ENCODE data around the gene GALNT10. TPM values are rescaled to one million over a fixed set of nuclear protein-coding genes. Genes with fewer than 3 reads are reported as not detected.

Gene GALNT10
- total RNA-seq, 4 donors from 2014 or later = 5.6 to 22.9 (median 14.4) TPM

GRCh38 chr5:154386952-154387629 is 196.6 kb downstream of the GALNT10 start:
- H3K4me3 ChIP-seq = no peak overlapping the region
- H3K36me3 ChIP-seq = no peaks in the 10 kb centered on the region
- no peaks in the 10 kb centered on the region for H3K27me3 ChIP-seq
- no peak for DNase-seq
- no peaks in the 10 kb centered on the region for H3K9me3 ChIP-seq
- intact Hi-C loops (cut with DNase I; ENCODE audit: low total_unique reads) = no loop called here
- TF ChIP-seq CTCF (IDR thresholded peaks at IDR 0.05) (no peak), POLR2A (IDR thresholded peaks at IDR 0.05) (no peak)
- no peaks in the 10 kb centered on the region for H3K4me1 ChIP-seq
- no peak overlapping the region for H3K27ac ChIP-seq

- H3K36me3 ChIP-seq = no peaks in the 10 kb centered on the region
Measured at GRCh38 chr5:154388842-154389241, 198.3 kb downstream of the GALNT10 start.

GRCh38 chr5:154390096-154390495 is 199.6 kb downstream of the GALNT10 start:
- no peaks in the 10 kb centered on the region for H3K36me3 ChIP-seq

More at GRCh38 chr5:154388842-154389241, 198.3 kb downstream of the GALNT10 start:
- Histone ChIP-seq H3K4me3 (no peak overlapping the region), H3K4me1 (no peaks in the 10 kb centered on the region), H3K9me3 (no peaks in the 10 kb centered on the region), H3K27ac (no peak overlapping the region), H3K27me3 (no peaks in the 10 kb centered on the region)
- no peak for DNase-seq
- TF ChIP-seq POLR2A (IDR thresholded peaks at IDR 0.05) (no peak), CTCF (IDR thresholded peaks at IDR 0.05) (no peak)
- intact Hi-C loops (cut with DNase I; ENCODE audit: low total_unique reads) = no loop called here

GRCh38 chr5:154390746-154391359 is 200.3 kb downstream of the GALNT10 start:
- no peak for DNase-seq
- H3K4me3 ChIP-seq = no peak overlapping the region
- H3K36me3 ChIP-seq = no peaks in the 10 kb centered on the region
- intact Hi-C loops (cut with DNase I; ENCODE audit: low total_unique reads) = no loop called here
- no peaks in the 10 kb centered on the region for H3K4me1 ChIP-seq
- no peak overlapping the region for H3K27ac ChIP-seq
- no peaks in the 10 kb centered on the region for H3K9me3 ChIP-seq
- H3K27me3 ChIP-seq = no peaks in the 10 kb centered on the region
- TF ChIP-seq CTCF (IDR thresholded peaks at IDR 0.05) (no peak), POLR2A (IDR thresholded peaks at IDR 0.05) (no peak)

More at GRCh38 chr5:154390096-154390495, 199.6 kb downstream of the GALNT10 start:
- Histone ChIP-seq H3K27ac (no peak overlapping the region), H3K9me3 (no peaks in the 10 kb centered on the region), H3K4me1 (no peaks in the 10 kb centered on the region), H3K4me3 (no peak overlapping the region), H3K27me3 (no peaks in the 10 kb centered on the region)
- DNase-seq = no peak
- TF ChIP-seq POLR2A (IDR thresholded peaks at IDR 0.05) (no peak), CTCF (IDR thresholded peaks at IDR 0.05) (no peak)
- intact Hi-C loops (cut with DNase I; ENCODE audit: low total_unique reads) = no loop called here

GRCh38 chr5:154391788-154392187 is 201.3 kb downstream of the GALNT10 start:
- Histone ChIP-seq H3K4me1 (no peaks in the 10 kb centered on the region), H3K27ac (no peak overlapping the region), H3K9me3 (no peaks in the 10 kb centered on the region), H3K27me3 (no peaks in the 10 kb centered on the region), H3K36me3 (no peaks in the 10 kb centered on the region), H3K4me3 (no peak overlapping the region)
- intact Hi-C loops (cut with DNase I; ENCODE audit: low total_unique reads) = no loop called here
- no peak for DNase-seq
- no peak for TF ChIP-seq CTCF (IDR thresholded peaks at IDR 0.05)
- no peak for TF ChIP-seq POLR2A (IDR thresholded peaks at IDR 0.05)

Measured in uterus (tissue), 4 donors.